ENCODE results near the gene RPS10.

DNA sequence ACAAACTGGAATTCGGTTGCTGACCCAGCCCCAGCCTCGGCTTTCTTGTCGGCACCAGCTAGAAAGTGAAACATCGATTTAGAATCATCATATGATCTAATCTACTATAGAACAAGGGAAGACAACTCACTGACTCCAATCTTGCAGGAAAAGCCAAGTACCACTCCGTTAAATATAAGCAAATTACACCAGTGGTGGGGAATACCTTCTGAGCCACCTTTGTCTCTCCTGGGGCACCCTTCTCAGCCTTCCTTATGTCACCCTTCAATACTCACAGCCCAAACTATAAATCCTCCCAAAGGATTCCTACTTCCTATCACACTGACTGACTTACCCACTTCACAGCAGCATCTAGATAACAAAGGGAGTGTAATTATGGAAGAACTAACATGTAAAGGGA lies 7.5 kb downstream of the RPS10 start:
- TF ChIP-seq CTCF (IDR thresholded peaks at IDR 0.05; ENCODE audit: borderline replicate concordance, extremely low read depth, low read length, poor library complexity, severe bottlenecking) (no peak), EZH2 (IDR thresholded peaks at IDR 0.05; ENCODE audit: borderline replicate concordance, low read depth, low read length, severe bottlenecking) (no peak)
